Coronary artery (tissue), 2 donors: ENCODE results near the gene NFYC.

ENCODE experiments used
- DNase-seq: peaks from one replicate; pipeline ENCODE4 v3.0.0-alpha.2; 2017; ENCODE audit warnings: low spot score
- H3K27ac ChIP-seq, 2 donors: fragments of 200-600 bp; sonication (generic); one replicate each; pipeline ENCODE4 v1.5.1; 2016 to 2019
- H3K4me3 ChIP-seq: fragments of 200-600 bp; sonication (generic); 2 replicates; pipeline ENCODE4 v1.5.1; 2016; ENCODE audit warnings: mild to moderate bottlenecking, moderate library complexity
- CTCF ChIP-seq: fragments of 200-600 bp; sonication (generic); IDR thresholded peaks from one replicate; pipeline ENCODE4 v1.5.1; 2019; ENCODE audit warnings: antibody characterized with exemption

NFYC gene

GRCh38 chr1:40802742-40803113 lies 111.2 kb downstream of the NFYC start:
- Histone ChIP-seq H3K4me3 (peak overlapping the region; percentile 75), H3K27ac (peak overlapping the region; percentile 78 to 91)
- no peak for DNase-seq
- no peak for TF ChIP-seq CTCF

- TF ChIP-seq CTCF: no peak
- H3K27ac ChIP-seq: peak overlapping the region; percentile 78 to 91
- no peak overlapping the region for H3K4me3 ChIP-seq
- no peak for DNase-seq
Observed at GRCh38 chr1:40803447-40803846, 111.9 kb downstream of the NFYC start.

- DNase-seq: no peak
- peak overlapping the region in 1 of 2 donors; percentile 91 for H3K27ac ChIP-seq
- no peak overlapping the region for H3K4me3 ChIP-seq
- no peak for TF ChIP-seq CTCF
Observed at GRCh38 chr1:40803902-40804301, 112.4 kb downstream of the NFYC start.

GRCh38 chr1:40806240-40806639 lies 114.7 kb downstream of the NFYC start:
- no peak for DNase-seq
- Histone ChIP-seq H3K27ac (peak overlapping the region; percentile 76 to 83), H3K4me3 (peak overlapping the region; percentile 24)
- no peak for TF ChIP-seq CTCF

GRCh38 chr1:40806731-40807695 lies 115.5 kb downstream of the NFYC start:
- no peak for TF ChIP-seq CTCF
- Histone ChIP-seq H3K27ac (peak overlapping the region; percentile 76 to 83), H3K4me3 (peak overlapping the region; percentile 24)
- DNase-seq: peak; percentile 84

- DNase-seq: no peak
- H3K4me3 ChIP-seq: no peak overlapping the region
- H3K27ac ChIP-seq: peak overlapping the region; percentile 76 to 83
- TF ChIP-seq CTCF: no peak
Observed at GRCh38 chr1:40808002-40808401, 116.5 kb downstream of the NFYC start.

- H3K27ac ChIP-seq: peak overlapping the region; percentile 76 to 83
- H3K4me3 ChIP-seq: no peak overlapping the region
- TF ChIP-seq CTCF: no peak
- DNase-seq: no peak
Observed at GRCh38 chr1:40808444-40808843, 116.9 kb downstream of the NFYC start.
